GM19467 (cell line): Measurements from ENCODE around the gene FRAT2.
A peak's percentile ranks its signal among the peaks of the same experiment; 100 is the strongest.
"Not testable (repeated sequence)": the region's sequence is repeated elsewhere in the genome, so short reads cannot be mapped to it uniquely, and the experiment has no call there.

ENCODE experiments used
- ATAC-seq: cut with Tn5 transposase; IDR thresholded peaks from one replicate; pipeline ENCODE4 v1.9.1; 2021; ENCODE audit warnings: mild to moderate bottlenecking, moderate library complexity; ENCODE audit not compliant: unreplicated experiment

The FRAT2 gene

GRCh38 chr10:97292097-97292861 lies 42.2 kb downstream of the FRAT2 start, which contains the start of gene ARHGAP19:
Gene ARHGAP19 (minus strand): TSS chr10:97292637. CDS start chr10:97292627, 10 bp downstream.
- peak; percentile 94 for ATAC-seq

- no peak for ATAC-seq
Measured at GRCh38 chr10:97291357-97292096, 43.0 kb downstream of the FRAT2 start.

- not testable (repeated sequence) for ATAC-seq
Measured at GRCh38 chr10:97290576-97291356, 43.8 kb downstream of the FRAT2 start.

DNA sequence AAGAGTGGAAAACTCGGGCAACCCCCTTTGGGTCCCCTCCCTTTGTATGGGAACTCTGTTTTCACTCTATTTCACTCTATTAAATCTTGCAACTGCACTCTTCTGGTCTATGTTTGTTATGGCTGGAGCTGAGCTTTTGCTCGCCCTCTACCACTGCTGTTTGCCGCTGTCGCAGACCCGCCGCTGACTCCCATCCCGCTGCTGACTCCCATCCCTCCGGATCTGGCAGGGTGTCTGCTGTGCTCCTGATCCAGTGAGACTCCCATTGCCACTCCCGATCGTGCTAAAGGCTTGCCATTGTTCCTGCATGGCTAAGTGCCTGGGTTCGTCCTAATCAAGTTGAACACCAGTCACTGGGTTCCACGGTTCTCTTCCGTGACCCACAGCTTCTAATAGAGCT lies 44.5 kb downstream of the FRAT2 start:
- not testable (repeated sequence) for ATAC-seq
